Fibroblast of skin of abdomen (primary cell): ENCODE data around the gene SERTAD2.

ENCODE experiments used
- DNase-seq: peaks from one replicate; pipeline ENCODE4 v3.0.0-alpha.2; 2013

SERTAD2 gene

GRCh38 chr2:64581777-64582539 lies 71.8 kb downstream of the SERTAD2 start:
- DNase-seq, result no peak
